K562 (cell line): ENCODE results near the gene RGL2. TPM values are rescaled to one million over a fixed set of nuclear protein-coding genes. Genes with fewer than 3 reads are reported as not detected.

Experiments
- CUX1 ChIP-seq: fragments of 200-800 bp; sonication (Bioruptor generic); IDR thresholded peaks from 2 replicates; pipeline ENCODE4 v1.6.1; 2016; ENCODE audit warnings: missing genetic modification characterization, missing compliant biosample characterization
- EZH2 ChIP-seq: IDR thresholded peaks from 2 replicates; pipeline ENCODE4 v1.6.1; 2012; ENCODE audit warnings: low read depth, mild to moderate bottlenecking, inconsistent platforms, low read length, borderline replicate concordance
- HDAC6 ChIP-seq: IDR thresholded peaks from 2 replicates; pipeline ENCODE4 v1.6.1; 2012; ENCODE audit warnings: low read depth, mild to moderate bottlenecking, control low read depth, inconsistent platforms, low read length, moderate library complexity
- KLF13 ChIP-seq: fragments of 450-650 bp; IDR thresholded peaks from 2 replicates; pipeline ENCODE4 v1.6.1; 2016; ENCODE audit warnings: missing genetic modification characterization, low read depth, mild to moderate bottlenecking, missing compliant biosample characterization, moderate library complexity, borderline replicate concordance
- MEF2A ChIP-seq: IDR thresholded peaks from 2 replicates; pipeline ENCODE4 v1.6.1; 2011; ENCODE audit warnings: low read depth, mild to moderate bottlenecking, low read length, moderate library complexity; ENCODE audit not compliant: control insufficient read depth
- MEIS2 ChIP-seq: fragments of 450-650 bp; IDR thresholded peaks from 2 replicates; pipeline ENCODE4 v1.6.1; 2014; ENCODE audit warnings: mild to moderate bottlenecking; ENCODE audit not compliant: partially characterized antibody
- PTTG1 ChIP-seq: fragments of 450-650 bp; IDR thresholded peaks from 2 replicates; pipeline ENCODE4 v1.6.1; 2016; ENCODE audit warnings: low read depth, mild to moderate bottlenecking, missing genetic modification characterization, missing compliant biosample characterization
- SMAD3 ChIP-seq: fragments of 450-650 bp; formaldehyde crosslinking; conservative IDR thresholded peaks from 2 replicates; pipeline ENCODE4 v1.4.0; 2020; ENCODE audit warnings: mild to moderate bottlenecking
- ZNF121 ChIP-seq: sonication (generic); formaldehyde crosslinking; conservative IDR thresholded peaks from 2 replicates; pipeline ENCODE4 v1.8.0; 2022; ENCODE audit warnings: missing genetic modification reagents
- ZNF274 ChIP-seq: IDR thresholded peaks from 2 replicates; pipeline ENCODE4 v1.6.1; 2011; ENCODE audit warnings: low read depth, mild to moderate bottlenecking, low read length, moderate library complexity, borderline replicate concordance
- ZNF318 ChIP-seq, 2 experiments: fragments of 450-650 bp; IDR thresholded peaks; 2 replicates each; pipeline ENCODE4 v1.6.1; 2016; ENCODE audit warnings: mild to moderate bottlenecking in 2 of 2, borderline replicate concordance in 1 of 2, low read depth in 1 of 2, moderate library complexity in 1 of 2
- ZNF696 ChIP-seq: fragments of 250-450 bp; sonication (Bioruptor Pico); conservative IDR thresholded peaks from 2 replicates; pipeline ENCODE4 v1.4.0; 2020; ENCODE audit warnings: mild to moderate bottlenecking, moderate library complexity
- polyA plus RNA-seq, 8 experiments: library from polyadenylated mRNA; depleted of rRNA in 4 of 8; stranded (reverse) in 5 of 8; unstranded in 3 of 8; fragments of >200 nt; fragmentation: Nextera tagmentation in 2 of 8; fragmentation: Illumina TruSeq in 1 of 8; extraction: Ambion mirVana in 2 of 8; extraction: Trizol in 1 of 8; gene quantifications; 2 replicates each; pipeline versions ENCODE4 v1.2.1 to v1.2.3, GENCODE V29; 2011 to 2014; ENCODE audit warnings: inconsistent platforms in 1 of 8, missing spikeins in 1 of 8
- total RNA-seq, 7 experiments: library from RNA; depleted of rRNA in 6 of 7; stranded (reverse); fragments of >200 nt in 6 of 7; fragmentation: Illumina TruSeq in 2 of 7; extraction: Trizol in 2 of 7; gene quantifications; 2 replicates each; pipeline versions ENCODE4 v1.2.1 to v1.2.3, GENCODE V29; 2011 to 2021; ENCODE audit warnings: low replicate concordance in 1 of 7

Gene RGL2
- total and polyA plus RNA-seq, 9 of the 15 experiments (the other 6 are each of a cell fraction or from before 2014, with no cell fraction given) = 1.8 to 57.1 (median 19.5) TPM

GRCh38 chr6:33276864-33277662 is 21.7 kb downstream of the RGL2 start, which contains the start of gene B3GALT4 (continued):
- TF ChIP-seq CUX1 (CRISPR knock-in tag) (no peak), EZH2 (no peak), MEIS2 (peak; percentile 43), ZNF696 (CRISPR knock-in tag) (no peak), ZNF318 (IDR thresholded peaks at IDR 0.05; ENCODE audit: borderline replicate concordance in 1 of 2, low read depth in 1 of 2) (no peak), HDAC6 (0 out of 2 replicates have a peak, but pooled peaks have one; percentile 8), PTTG1 (no peak), ZNF121 (CRISPR knock-in tag) (no peak), KLF13 (tag) (peak; percentile 84; the same call in 1 of the 2 replicates), SMAD3 (CRISPR knock-in tag) (peak; percentile 73), ZNF274 (no peak; the same call in 1 of the 2 replicates), MEF2A (no peak)
